Astrocyte of the cerebellum (primary cell): Measurements from ENCODE around the gene IP6K3.

Experiments
- DNase-seq: peaks from one replicate; pipeline ENCODE4 v3.0.0-alpha.2; 2011; ENCODE audit warnings: low read depth
- H3K4me3 ChIP-seq: 2 replicates; pipeline ENCODE4 v1.5.1; 2011; ENCODE audit warnings: mild to moderate bottlenecking, low read depth, low read length, moderate library complexity
- in situ Hi-C: cut with HindIII; loops from 2 replicates; pipeline ENCODE4 v1.10.0; 2017; ENCODE audit warnings: low sequenced_read_pairs
- TF ChIP-seq, protein P1 (sequence below): IDR thresholded peaks from 2 replicates; pipeline ENCODE4 v1.5.1; 2012; ENCODE audit warnings: low read length, low read depth, moderate library complexity, mild to moderate bottlenecking; ENCODE audit errors: missing control alignments

IP6K3 gene

DNA sequence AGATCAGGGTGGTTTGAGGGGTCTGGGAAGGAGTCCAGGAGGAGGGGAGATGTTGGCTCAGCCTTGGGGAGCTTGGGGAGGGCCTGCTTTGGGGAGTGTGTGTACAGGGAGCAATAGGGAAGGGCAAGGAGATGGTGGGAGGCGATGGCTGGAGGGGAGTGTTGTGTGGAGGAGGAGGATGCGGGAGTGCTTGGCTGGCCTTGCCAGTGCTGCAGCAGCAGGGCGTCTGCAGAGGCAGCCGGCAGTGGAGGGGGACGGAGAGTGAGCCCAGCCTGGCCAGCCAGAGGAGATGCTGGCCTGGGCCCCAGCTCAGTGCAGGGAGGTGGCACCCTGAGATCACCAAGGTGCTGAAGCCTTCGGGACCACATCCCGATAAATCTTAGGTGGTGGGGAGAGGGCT, 3.9 kb downstream of the IP6K3 start:
- in situ Hi-C loops, result loop anchor here (5.0 kb wide), 1 partner anchor 399 kb away; no protein-coding TSS in a partner anchor
- H3K4me3 ChIP-seq, result no peak overlapping the region
- TF ChIP-seq, protein P1, sequence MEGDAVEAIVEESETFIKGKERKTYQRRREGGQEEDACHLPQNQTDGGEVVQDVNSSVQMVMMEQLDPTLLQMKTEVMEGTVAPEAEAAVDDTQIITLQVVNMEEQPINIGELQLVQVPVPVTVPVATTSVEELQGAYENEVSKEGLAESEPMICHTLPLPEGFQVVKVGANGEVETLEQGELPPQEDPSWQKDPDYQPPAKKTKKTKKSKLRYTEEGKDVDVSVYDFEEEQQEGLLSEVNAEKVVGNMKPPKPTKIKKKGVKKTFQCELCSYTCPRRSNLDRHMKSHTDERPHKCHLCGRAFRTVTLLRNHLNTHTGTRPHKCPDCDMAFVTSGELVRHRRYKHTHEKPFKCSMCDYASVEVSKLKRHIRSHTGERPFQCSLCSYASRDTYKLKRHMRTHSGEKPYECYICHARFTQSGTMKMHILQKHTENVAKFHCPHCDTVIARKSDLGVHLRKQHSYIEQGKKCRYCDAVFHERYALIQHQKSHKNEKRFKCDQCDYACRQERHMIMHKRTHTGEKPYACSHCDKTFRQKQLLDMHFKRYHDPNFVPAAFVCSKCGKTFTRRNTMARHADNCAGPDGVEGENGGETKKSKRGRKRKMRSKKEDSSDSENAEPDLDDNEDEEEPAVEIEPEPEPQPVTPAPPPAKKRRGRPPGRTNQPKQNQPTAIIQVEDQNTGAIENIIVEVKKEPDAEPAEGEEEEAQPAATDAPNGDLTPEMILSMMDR, result no peak
- no peak for DNase-seq

DNA sequence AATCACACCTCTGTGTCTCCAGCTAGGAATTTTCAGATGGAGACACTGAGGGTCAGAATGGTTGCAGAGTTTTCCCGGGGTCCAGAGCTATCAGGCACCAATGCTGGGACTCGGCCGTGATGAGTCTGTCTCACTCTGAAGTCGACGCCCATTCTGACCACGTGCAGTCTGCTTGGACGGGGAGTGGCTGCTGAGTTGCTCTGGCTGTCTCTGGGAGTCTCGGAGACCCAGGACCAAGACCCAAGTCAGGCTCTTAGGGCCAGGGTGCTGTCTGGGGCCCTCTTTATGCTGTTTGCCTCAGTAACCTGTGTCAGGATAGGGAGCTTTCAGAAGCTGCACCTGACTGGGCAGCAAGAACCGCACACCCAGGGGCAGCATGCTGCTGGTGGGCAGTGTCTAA, 4.6 kb downstream of the IP6K3 start:
- TF ChIP-seq, protein P1, result no peak
- in situ Hi-C loops, result loop anchor here (5.0 kb wide), 1 partner anchor 400 kb away; no protein-coding TSS in a partner anchor
- no peak for DNase-seq
- no peak overlapping the region for H3K4me3 ChIP-seq

DNA sequence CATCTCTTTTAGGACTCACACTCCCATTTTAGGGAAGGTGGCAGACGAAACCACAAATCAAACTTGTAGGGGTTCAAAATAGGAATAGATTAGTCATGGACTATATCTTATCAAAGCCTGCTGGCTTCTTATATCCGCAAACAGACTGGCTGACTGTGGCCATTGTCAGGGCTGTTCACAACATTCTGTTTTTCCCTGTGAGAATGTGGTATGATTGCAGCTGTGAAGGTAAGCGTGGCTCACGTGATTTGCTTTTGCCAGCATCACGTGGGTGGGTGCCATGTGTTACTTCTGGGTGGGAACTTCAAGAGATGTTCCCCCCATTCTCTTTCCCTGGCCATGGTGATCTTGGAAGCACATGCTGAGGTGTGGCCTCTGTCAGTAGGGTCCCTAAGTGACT, 5.9 kb downstream of the IP6K3 start:
- no peak overlapping the region for H3K4me3 ChIP-seq
- in situ Hi-C loops, result loop anchor here (5.0 kb wide), 1 partner anchor 402 kb away; no protein-coding TSS in a partner anchor
- DNase-seq, result no peak
- TF ChIP-seq, protein P1, result no peak

DNA sequence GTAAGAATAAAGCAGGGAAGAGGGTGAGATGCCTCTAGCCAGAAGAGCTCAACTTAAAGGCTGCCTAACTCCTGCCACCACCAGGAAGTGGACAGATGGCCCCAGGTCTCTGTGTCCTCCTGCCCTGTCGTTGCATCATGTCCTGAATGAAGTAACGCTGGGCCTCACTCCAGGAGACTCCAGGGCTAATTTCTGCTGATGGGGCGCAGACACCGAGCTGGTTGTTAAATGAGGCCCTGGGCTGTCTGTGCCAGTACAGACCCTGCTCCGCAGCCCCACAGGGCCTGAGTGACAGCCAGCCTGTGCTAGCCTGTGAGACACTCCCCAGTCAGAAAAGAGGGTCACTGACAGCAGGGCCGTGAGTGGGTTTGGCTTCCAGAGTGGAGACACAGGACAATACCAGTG, 6.5 kb downstream of the IP6K3 start:
- in situ Hi-C loops, result loop anchor here (5.0 kb wide), 1 partner anchor 402 kb away; no protein-coding TSS in a partner anchor
- TF ChIP-seq, protein P1, result no peak
- no peak overlapping the region for H3K4me3 ChIP-seq
- DNase-seq, result no peak

DNA sequence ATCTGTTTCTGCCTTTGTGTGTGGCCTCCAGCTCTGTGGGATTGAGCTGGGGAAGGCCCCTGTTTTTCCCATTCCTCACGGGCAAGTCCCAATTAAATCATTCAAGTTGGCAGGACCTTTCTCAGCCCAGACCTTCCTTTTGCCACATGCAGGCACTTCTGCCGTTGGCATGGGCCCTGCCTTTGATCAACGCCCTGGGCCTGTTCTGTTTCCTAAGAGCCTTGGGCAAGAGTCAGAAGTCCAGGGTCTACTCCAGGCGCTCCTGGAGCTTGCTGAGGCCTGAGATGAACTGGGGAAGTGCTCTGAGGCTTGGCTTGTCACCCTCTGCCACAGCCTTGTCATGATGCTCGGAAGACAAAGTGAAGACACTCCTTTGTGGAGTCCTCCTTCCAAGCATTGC, 7.1 kb downstream of the IP6K3 start:
- TF ChIP-seq, protein P1, result no peak
- in situ Hi-C loops, result no loop called here
- DNase-seq, result no peak
- H3K4me3 ChIP-seq, result no peak overlapping the region

DNA sequence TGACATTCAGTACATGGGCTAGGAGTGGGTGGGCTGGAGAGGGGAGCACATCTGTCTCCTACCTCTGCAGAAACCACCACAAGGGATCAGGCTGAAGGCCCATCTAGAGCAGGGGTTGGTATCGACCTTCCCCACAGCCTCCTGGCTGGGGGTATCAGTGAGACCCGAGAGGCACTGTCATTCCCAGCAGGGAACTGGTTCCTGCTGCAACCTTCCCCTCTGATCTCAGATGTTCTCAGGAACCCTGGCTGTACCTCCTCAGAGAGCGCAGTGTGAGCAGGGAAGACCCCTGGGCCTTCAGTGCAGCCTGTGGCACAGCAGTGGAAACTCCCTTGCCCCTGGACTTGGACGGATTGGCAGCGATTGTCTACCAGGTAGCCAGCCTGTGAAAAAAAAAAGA, 7.8 kb downstream of the IP6K3 start:
- no peak for DNase-seq
- in situ Hi-C loops, result no loop called here

More for the DNA sequence above, 7.8 kb downstream of the IP6K3 start:
- H3K4me3 ChIP-seq, result no peak overlapping the region
- TF ChIP-seq, protein P1, result no peak
